Right ventricle myocardium inferior (tissue), 1 donor: Measurements from ENCODE around the gene PI16. TPM values are rescaled to one million over a fixed set of nuclear protein-coding genes. Genes with fewer than 3 reads are reported as not detected.

ENCODE experiments used
- ATAC-seq: fragments of 200-7000 bp; cut with Tn5 transposase; one replicate; pipeline ENCODE4 v1.9.1; 2020; ENCODE audit warnings: mild to moderate bottlenecking, moderate library complexity
- DNase-seq: peaks from one replicate; pipeline ENCODE4 v3.0.0; 2021; ENCODE audit errors: missing footprints
- intact Hi-C: fragments of 100-400 bp; cut with DNase I; formaldehyde crosslinking; loops from one replicate; pipeline ENCODE4 v1.11.0; 2022
- long read RNA-seq: library from polyadenylated mRNA; unstranded; transcript quantifications from one replicate; pipeline ENCODE4 v2.0.0, GENCODE V29; 2021
- total RNA-seq: library from RNA; stranded (reverse); fragmentation: NEBNext Ultra II Directional; extraction: Animal tissue kit (Norgen Biotek cat#: 25700); gene quantifications from one replicate; pipeline ENCODE4 v1.2.1, GENCODE V29; 2021
- donor health status: DM: no; HTN: yes; CAD: no; lungs with severe emphysema.

Gene PI16
- total RNA-seq, result 15.1 TPM
- long read RNA-seq, transcript PI16-201 (7 exons, 2,190 nt), result major isoform, 12 of 20 reads
- long read RNA-seq, partial matches to known transcripts, result 3 of 20 reads
- long read RNA-seq, other reads (novel, unspliced or antisense), result 5 of 20 reads

GRCh38 chr6:36954262-36954931, at the start of gene PI16:
PI16 (plus strand) TSS chr6:36954738; CDS start chr6:36954761, 23 bp downstream.
- ATAC-seq (peak; percentile 54), DNase-seq (no peak)
- intact Hi-C loops, result no loop called here

GRCh38 chr6:36904851-36905393, 49.6 kb upstream of the PI16 start:
- DNase-seq (no peak), ATAC-seq (no peak)
- intact Hi-C loops, result loop anchor here (5.0 kb wide), 1 partner anchor 67 kb away; no protein-coding TSS in a partner anchor

GRCh38 chr6:36906539-36907325, 47.8 kb upstream of the PI16 start:
- intact Hi-C loops, result loop anchor here (5.0 kb wide), 1 partner anchor 66 kb away; no protein-coding TSS in a partner anchor
- ATAC-seq (peak; percentile 84), DNase-seq (no peak)

- DNase-seq, result peak; percentile 74
- intact Hi-C loops, result loop anchor here (5.0 kb wide), 1 partner anchor 65 kb away; no protein-coding TSS in a partner anchor
- peak; percentile 86 for ATAC-seq
Measured at GRCh38 chr6:36907781-36908180, 46.8 kb upstream of the PI16 start.

- DNase-seq, result no peak
- no peak for ATAC-seq
- intact Hi-C loops, result loop anchor here (5.0 kb wide), 1 partner anchor 64 kb away; no protein-coding TSS in a partner anchor
Measured at GRCh38 chr6:36908747-36909146, 45.8 kb upstream of the PI16 start.

- intact Hi-C loops, result no loop called here
- ATAC-seq, result no peak
Measured at GRCh38 chr6:36912030-36912454, 42.5 kb upstream of the PI16 start.

GRCh38 chr6:36912586-36912985, 42.0 kb upstream of the PI16 start:
- ATAC-seq (no peak), DNase-seq (no peak)
- intact Hi-C loops, result no loop called here

More at GRCh38 chr6:36912030-36912454, 42.5 kb upstream of the PI16 start:
- no peak for DNase-seq

GRCh38 chr6:36913082-36913481, 41.5 kb upstream of the PI16 start:
- DNase-seq, result no peak
- no peak for ATAC-seq
- intact Hi-C loops, result no loop called here

- intact Hi-C loops, result no loop called here
- DNase-seq (no peak), ATAC-seq (no peak)
Measured at GRCh38 chr6:36914227-36914794, 40.2 kb upstream of the PI16 start.

- ATAC-seq (no peak), DNase-seq (no peak)
- intact Hi-C loops, result loop anchor here (5.0 kb wide), 1 partner anchor 47 kb away; no protein-coding TSS in a partner anchor
Measured at GRCh38 chr6:36915599-36915998, 38.9 kb upstream of the PI16 start.

GRCh38 chr6:36916126-36916525, 38.4 kb upstream of the PI16 start:
- ATAC-seq (no peak), DNase-seq (no peak)
- intact Hi-C loops, result loop anchor here (5.0 kb wide), 1 partner anchor 46 kb away; no protein-coding TSS in a partner anchor

- intact Hi-C loops, result loop anchor here (5.0 kb wide), 1 partner anchor 45 kb away; no protein-coding TSS in a partner anchor
- DNase-seq (no peak), ATAC-seq (peak; percentile 70)
Measured at GRCh38 chr6:36917541-36918193, 36.9 kb upstream of the PI16 start.

- intact Hi-C loops, result no loop called here
- DNase-seq (no peak), ATAC-seq (no peak)
Measured at GRCh38 chr6:36920049-36920448, 34.5 kb upstream of the PI16 start.

GRCh38 chr6:36920546-36920945, 34.0 kb upstream of the PI16 start:
- no peak for ATAC-seq
- intact Hi-C loops, result no loop called here
- DNase-seq, result no peak

- no peak for ATAC-seq
- intact Hi-C loops, result no loop called here
Measured at GRCh38 chr6:36924131-36924530, 30.4 kb upstream of the PI16 start.

GRCh38 chr6:36924778-36925374, 29.7 kb upstream of the PI16 start:
- DNase-seq (no peak), ATAC-seq (no peak)
- intact Hi-C loops, result no loop called here

More at GRCh38 chr6:36924131-36924530, 30.4 kb upstream of the PI16 start:
- no peak for DNase-seq

GRCh38 chr6:36925809-36926208, 28.7 kb upstream of the PI16 start:
- intact Hi-C loops, result no loop called here
- no peak for ATAC-seq
- DNase-seq, result no peak
